Measurements from ENCODE around the gene MCTS1.
"Not testable (repeated sequence)": the region's sequence is repeated elsewhere in the genome, so short reads cannot be mapped to it uniquely, and the experiment has no call there.

The MCTS1 gene, protein sequence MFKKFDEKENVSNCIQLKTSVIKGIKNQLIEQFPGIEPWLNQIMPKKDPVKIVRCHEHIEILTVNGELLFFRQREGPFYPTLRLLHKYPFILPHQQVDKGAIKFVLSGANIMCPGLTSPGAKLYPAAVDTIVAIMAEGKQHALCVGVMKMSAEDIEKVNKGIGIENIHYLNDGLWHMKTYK

GRCh38 chrX:120603707-120604360 lies at the start of gene MCTS1:
TSS of gene MCTS1 (plus strand) at chrX:120604101. CDS start at chrX:120604237, 136 bp downstream.
- peak; percentile 51 to 57 for DNase-seq (ENCODE audit: low read depth in 2 of 2)

GRCh38 chrX:120556251-120556650 lies 47.6 kb upstream of the MCTS1 start:
- DNase-seq (ENCODE audit: low read depth in 2 of 2), result no peak

- no peak for DNase-seq (ENCODE audit: low read depth in 2 of 2)
Observed at GRCh38 chrX:120559804-120560203, 44.1 kb upstream of the MCTS1 start.

DNA sequence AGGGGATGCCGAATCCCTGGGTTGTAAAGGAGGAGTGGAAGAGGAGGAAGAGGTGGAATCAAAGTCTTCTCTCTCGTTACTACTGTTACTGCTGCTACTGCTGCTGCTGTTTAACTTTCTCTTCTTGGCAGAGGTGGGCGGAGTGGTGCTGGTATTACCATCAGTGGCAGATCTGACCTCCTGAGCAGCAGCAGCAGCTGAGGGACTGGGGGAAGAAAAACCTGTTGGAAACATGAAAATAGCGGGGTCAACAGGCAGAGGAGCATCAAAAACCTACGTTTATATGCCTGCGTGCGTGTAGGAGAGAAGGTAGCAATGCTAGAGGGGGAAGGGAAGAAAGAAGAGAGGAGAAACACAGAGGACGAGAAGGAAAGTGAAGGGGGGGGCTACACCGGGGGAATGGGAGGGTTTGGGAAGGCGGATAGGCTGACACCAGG lies 43.5 kb upstream of the MCTS1 start:
- peak; percentile 1 to 2 for DNase-seq (ENCODE audit: low read depth in 2 of 2)

DNA sequence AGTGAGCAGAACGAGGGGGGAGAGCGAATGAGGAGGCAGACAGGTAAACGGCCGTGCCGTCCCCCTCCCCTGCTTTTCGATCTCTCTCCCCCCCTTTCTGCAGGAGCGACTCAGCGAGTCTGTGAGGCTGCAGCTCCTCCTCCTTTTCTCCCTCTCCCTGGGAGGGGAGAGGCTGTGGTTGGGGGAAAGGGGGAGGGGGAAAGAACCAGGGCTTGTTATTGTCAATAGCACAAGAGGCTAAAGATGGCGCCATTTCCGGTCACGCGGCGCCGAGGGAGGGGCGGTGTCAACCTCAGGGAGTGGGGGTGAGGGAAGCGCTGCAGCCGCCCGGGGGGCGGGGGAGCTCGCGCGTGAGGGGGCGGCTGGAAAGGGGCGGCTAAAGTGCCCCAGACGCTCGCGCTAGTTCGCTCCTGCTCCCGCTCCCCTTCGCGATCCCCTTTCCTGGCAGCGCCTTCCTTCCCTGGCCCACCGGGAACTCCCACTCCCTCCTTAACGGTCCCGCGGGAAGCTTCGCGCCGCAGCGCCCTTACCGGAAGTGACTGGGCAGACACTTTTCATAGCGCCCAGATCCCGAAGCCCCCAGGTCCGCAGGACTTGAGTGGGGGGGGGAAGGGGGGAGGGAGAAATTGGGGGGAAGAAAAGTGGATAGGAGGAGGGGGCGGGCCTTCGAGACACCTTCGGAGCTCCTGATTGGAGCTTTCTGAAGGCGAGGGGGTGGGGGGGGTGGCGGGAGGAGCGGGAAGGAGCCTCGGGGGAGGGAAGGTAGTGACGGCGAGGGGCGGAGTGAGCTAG lies 42.9 kb upstream of the MCTS1 start, which contains the start of gene CUL4B:
CUL4B (minus strand) TSS at position 121 of the 792 bp plus-strand sequence. CDS start 324 bp downstream, outside the sequence.
- DNase-seq (ENCODE audit: low read depth in 2 of 2), result peak; percentile 76 to 81

- DNase-seq (ENCODE audit: low read depth in 2 of 2), result no peak
Observed at GRCh38 chrX:120561634-120562568, 42.0 kb upstream of the MCTS1 start.

DNA sequence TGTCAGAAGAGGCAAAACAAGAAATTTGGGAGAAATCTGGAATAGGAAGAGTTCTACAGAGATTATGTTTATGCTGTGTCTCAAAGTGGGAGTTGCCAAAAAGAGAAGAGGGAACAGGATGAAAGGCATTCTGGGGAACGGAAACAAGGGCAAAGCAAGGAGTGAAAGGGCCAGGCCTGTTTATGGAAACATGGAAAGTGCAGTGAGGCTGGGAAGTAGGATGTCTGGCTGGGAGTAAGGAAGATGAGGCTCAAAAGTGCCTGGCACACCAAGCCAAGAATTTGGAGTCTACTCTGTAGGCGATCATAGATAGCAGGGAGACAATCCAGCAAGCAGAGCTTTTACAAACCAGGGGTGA lies 41.4 kb upstream of the MCTS1 start:
- no peak for DNase-seq (ENCODE audit: low read depth in 2 of 2)

- DNase-seq (ENCODE audit: low read depth in 2 of 2), result no peak
Observed at GRCh38 chrX:120564925-120565324, 39.0 kb upstream of the MCTS1 start.

- DNase-seq (ENCODE audit: low read depth in 2 of 2), result no peak
Observed at GRCh38 chrX:120566817-120567216, 37.1 kb upstream of the MCTS1 start.

GRCh38 chrX:120568035-120568434 lies 35.9 kb upstream of the MCTS1 start:
- DNase-seq (ENCODE audit: low read depth in 2 of 2), result no peak

GRCh38 chrX:120568609-120569008 lies 35.3 kb upstream of the MCTS1 start:
- no peak for DNase-seq (ENCODE audit: low read depth in 2 of 2)

DNA sequence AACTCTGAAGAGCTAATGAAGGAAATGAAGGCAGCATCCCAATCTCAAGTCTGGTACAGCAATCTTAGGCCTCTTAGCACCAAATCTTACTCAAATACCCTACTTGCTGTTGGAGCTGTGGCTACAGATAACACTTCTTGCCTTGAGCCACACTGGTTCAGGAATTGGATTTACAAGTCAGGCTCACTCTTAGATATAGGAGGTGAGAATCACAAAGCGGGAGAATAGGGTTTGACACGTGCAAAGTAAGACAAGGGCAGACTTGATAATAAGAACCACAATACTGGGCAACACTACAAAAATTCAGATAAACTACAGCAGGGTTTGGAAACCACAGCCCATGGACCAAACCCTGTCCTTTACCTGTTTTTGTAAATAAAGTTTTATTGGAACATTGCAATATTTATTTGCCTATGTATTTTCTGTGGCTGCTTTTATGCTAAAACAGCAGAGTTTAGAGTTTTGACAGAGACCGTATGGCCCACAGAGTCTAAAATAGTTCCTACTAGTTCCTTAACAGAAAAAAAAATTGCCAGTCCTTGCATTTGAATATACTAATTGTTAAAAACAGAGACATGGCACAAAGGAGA lies 33.8 kb upstream of the MCTS1 start:
- DNase-seq (ENCODE audit: low read depth in 2 of 2), result no peak

DNA sequence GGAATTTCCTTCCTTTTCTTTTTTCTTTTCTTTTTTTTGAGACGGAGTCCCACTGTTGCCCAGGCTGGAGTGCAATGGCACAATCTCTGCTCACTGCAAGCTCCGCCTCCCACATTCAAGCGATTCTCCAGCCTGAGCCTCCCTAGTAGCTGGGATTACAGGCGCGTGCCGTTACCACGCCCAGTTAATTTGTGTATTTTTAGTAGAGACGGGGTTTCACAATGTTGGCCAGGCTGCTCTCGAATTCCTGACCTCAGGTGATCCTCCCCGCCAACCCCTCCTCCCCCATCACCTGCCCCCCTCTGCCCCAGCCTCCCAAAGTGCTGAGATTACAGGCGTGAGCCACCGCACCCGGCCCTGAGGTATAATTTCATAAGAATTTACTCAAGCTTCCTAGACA lies 30.1 kb upstream of the MCTS1 start:
- DNase-seq (ENCODE audit: low read depth in 2 of 2), result not testable (repeated sequence)

DNA sequence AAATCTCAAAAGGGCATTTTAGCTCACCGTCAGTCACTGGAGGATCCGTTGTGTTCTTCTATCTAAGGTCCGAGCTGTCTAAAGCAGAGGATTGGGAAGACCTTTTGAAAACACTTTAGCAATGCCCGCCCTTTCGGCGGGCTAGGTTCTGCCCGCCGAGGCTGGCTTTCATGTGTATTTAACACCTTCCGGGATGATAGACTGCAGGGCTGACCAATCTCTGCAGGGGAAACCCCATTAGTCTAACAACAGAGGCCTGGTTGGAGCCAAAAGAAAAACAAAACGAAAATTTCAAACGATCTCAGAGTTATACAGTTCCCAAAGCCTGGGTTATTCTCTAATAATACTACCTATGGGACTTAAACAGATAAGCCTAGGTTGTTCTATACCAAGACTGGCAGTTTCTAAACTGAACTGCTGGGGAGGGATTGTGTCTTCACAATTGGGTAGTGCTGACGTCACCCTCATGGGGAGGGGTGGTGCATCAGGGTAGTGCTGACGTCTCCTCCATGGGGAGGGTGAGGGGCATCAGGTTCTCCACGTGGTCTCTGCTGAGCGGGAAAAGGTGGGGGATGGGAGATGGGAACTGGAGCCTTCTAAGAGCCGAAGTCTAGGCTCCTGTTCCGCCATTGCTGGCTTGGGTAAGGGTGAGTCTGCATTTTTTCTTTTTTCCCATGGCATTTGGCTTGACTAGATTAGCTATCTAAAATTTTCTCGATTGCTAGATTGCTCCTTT lies 28.4 kb upstream of the MCTS1 start:
- DNase-seq (ENCODE audit: low read depth in 2 of 2), result no peak

DNA sequence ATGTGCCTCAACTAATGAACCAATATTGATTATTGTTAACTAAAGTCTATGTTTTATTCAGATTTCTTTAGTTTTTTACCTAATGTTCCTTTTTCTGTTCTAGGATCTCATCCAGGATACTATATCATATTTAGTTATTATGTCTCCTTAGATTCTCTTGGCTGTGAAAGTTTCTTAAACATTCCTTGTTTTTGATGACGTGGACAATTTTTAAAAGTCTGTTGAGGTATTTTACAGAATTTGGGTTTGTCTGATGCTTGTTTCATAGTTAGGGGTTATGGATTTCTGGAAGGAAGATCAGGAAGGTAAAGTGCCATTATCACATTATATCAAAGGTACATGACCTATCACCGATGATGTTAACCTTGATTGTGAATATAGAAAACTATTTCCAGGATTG lies 18.2 kb upstream of the MCTS1 start:
- no peak for DNase-seq (ENCODE audit: low read depth in 2 of 2)

DNA sequence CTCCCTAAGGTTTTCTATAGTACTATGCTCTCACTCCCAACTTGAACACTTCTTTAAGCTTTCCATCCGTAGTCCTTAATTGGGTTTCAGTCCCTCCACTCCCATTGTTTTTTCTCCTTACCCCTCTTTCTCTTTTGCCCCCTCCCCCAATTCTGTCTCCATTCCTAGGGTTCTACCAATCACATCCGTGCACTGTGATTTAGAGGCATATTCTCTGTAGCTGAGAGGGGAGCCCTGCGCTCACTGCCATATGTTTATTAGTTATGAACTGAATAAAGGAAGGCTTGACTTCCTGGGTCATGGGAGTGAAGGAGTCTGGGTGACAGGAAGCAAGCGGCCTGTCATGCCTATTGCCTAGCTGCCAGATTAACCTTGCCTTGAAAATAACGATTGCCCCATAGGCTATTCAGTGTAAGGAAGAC lies 471 bp downstream of the MCTS1 start:
- peak; percentile 1 to 2 for DNase-seq (ENCODE audit: low read depth in 2 of 2)

DNA sequence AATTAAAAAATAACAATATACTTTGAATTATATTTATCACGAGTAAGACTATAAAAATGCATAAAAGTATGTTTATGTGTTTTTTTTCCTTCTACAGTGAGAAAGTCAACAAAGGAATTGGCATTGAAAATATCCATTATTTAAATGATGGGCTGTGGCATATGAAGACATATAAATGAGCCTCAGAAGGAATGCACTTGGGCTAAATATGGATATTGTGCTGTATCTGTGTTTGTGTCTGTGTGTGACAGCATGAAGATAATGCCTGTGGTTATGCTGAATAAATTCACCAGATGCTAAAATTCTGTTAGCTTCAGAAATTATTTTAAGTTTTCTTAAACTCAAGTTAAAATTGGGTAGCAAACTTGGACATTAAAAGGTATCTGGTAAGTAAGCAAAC lies 8.2 kb downstream of the MCTS1 start:
- no peak for DNase-seq (ENCODE audit: low read depth in 2 of 2)

DNA sequence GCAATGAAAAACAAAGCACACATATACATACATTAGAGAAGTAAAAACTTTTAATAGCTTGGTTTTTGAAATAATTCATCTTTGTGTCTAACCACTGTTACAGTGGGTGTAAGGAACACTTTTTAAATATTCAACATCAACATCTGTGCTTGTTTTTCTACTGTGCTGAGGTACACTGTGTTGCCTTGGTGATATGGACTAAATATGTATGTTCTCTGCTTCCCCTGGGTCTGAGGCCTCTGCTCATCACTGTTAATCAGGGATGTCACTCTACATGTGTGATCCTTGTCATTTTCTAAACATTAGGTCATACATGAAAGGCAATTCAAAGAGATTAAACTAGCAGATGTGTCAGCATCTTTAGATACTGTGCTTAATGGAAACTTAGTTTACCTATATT lies 10.9 kb downstream of the MCTS1 start:
- no peak for DNase-seq (ENCODE audit: low read depth in 2 of 2)

GRCh38 chrX:120617996-120618630 lies 14.2 kb downstream of the MCTS1 start:
- no peak for DNase-seq (ENCODE audit: low read depth in 2 of 2)

GRCh38 chrX:120625371-120625770 lies 21.5 kb downstream of the MCTS1 start:
- no peak for DNase-seq (ENCODE audit: low read depth in 2 of 2)
